GM18505 (cell line): ENCODE results near the gene EFCAB8.
"Not testable (repeated sequence)": the region's sequence is repeated elsewhere in the genome, so short reads cannot be mapped to it uniquely, and the experiment has no call there.

Experiments used
- ATAC-seq: cut with Tn5 transposase; IDR thresholded peaks from one replicate; pipeline ENCODE4 v1.9.1; 2021; ENCODE audit not compliant: unreplicated experiment
- POLR2A ChIP-seq: IDR thresholded peaks from 4 replicates; pipeline ENCODE4 v1.6.1; 2011; ENCODE audit warnings: borderline replicate concordance; ENCODE audit not compliant: insufficient read depth, insufficient read length; ENCODE audit errors: extremely low read depth

Gene EFCAB8

DNA sequence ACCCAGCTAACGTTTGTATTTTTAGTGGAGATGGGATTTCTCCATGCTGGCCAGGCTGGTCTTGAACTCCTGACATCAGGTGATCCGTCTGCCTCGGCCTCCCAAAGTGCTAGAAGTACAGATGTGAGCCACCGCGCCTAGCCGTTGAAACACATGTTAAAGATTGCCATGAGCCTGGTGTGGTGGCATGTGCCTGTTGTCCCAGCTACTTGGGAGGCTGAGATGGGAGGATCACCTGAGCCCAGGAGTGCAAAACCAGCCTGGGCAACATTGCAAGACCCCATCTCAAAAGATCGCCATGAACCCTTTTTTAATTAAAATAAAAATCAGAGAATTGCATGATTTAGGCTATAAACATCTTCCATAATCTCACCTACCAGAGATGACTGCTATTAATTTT lies 2.7 kb downstream of the EFCAB8 start:
- ATAC-seq: no peak
- TF ChIP-seq POLR2A: no peak

DNA sequence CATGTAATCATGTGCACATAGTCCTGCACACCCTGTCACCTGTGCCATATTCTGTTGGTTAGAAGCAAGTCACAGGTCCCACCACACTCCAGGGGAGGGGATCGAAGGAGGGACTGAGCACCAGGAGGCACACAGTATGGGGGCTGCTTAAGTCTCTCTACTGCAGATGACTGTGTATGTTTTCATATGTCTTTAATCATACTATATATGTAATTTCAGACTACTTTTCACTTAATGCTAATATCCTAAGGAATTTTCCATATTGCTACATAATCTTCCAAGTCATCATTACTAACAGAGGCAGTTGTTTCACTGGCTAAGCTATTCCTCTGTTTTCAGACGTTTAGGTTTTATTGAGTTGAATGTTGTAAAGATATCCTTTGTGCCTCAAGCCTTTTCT lies 10.8 kb downstream of the EFCAB8 start:
- no peak for ATAC-seq
- no peak for TF ChIP-seq POLR2A

DNA sequence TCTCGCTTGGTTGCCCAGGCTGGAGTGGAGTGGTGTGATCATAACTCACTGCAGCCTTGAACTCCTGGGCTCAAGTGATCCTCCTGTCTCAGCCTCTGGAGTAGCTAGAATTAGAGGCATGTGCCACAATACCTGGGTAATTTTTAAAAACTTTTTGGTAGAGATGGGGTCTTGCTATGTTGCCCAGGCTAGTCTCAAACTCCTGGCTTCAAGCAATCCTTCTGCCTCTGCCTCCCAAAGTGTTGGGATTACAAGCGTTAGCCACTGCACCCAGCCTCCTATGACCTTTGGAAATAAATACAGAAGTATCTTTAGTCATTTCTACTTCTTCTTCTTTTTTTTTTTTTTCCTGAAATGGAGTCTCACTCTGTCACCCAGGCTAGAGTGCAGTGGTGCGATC lies 11.8 kb downstream of the EFCAB8 start:
- ATAC-seq: not testable (repeated sequence)

DNA sequence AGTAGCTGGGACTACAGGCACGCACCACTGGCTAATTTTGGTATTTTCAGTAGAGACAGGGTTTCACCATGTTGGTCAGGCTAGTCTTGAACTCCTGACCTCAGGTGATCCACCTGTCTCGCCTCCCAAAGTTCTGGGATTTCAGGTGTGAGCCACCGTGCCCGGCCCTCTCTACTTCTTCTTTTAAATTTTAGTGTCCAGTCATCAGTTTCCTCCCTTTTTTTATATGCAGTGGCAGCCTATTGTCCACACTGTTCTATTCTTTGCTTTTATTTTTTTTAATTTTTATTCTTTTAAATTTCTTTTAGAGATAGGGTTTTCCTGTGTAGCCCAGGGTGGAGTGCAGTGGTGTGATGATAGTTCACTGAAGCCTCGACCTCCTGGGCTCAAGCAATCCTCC lies 12.3 kb downstream of the EFCAB8 start:
- no peak for ATAC-seq
- no peak for TF ChIP-seq POLR2A

DNA sequence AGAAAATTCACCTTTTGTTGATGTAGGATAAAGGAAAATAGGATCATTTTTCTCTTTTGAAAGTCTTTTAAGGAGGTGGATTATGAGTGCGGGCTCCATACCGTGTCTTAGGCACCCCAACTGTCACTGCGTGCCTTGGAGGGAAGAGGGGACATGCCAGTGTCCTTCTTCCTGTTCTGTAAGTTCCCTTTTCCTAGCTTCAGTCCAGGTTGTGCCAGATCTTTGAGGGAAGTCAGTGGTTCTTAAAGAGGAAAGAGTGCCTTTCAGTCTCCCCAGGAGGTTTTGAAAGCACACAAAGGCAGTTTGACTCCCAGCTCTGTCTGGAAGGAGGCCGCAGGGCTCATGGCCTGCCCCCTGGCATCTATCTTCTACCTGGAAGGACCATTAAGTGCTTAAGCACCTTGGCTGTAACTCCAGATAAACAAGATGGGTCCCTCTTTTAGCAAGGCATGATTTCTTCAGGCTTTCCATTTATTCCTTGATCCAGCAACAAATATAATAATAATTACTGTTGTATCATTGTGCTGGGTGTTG lies 13.0 kb downstream of the EFCAB8 start:
- no peak for TF ChIP-seq POLR2A
- no peak for ATAC-seq

DNA sequence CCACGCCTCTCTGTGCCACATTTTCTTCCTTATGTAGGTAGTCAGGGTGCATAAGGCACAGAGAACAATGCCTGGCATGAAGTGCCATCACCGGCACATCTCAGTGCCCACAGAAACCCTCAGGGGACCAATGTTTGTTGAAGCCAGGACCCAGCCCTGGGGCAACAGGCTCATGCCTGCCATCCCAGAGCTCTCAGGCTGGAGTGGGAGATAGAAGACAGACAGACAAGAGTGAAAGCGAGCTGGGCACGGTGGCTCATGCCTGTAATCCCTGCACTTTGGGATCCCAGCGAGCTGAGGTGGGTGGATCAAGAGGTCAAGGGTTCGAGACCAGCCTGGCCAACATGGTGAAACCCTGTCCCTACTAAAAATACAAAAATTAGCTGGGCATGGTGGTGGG lies 13.5 kb downstream of the EFCAB8 start:
- no peak for TF ChIP-seq POLR2A
- ATAC-seq: no peak

DNA sequence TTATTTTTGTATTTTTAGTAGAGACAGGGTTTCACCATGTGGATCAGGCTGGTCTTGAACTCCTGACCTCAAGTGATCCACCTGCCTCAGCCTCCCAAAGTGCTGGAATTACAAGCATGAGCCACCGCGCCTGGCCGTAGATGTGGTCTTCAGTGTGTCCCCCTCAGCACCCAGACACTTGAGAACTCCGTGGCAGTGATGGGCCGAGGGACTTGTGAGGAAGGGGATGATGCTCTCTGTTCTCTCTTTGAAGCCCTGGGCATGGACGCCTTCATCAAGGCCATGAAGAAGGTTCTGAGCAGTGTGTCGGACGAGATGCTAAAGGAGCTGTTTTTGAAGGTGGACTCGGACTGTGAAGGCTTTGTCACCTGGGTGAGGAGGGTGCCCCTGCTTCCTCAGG lies 16.9 kb downstream of the EFCAB8 start:
- TF ChIP-seq POLR2A: no peak
- no peak for ATAC-seq

DNA sequence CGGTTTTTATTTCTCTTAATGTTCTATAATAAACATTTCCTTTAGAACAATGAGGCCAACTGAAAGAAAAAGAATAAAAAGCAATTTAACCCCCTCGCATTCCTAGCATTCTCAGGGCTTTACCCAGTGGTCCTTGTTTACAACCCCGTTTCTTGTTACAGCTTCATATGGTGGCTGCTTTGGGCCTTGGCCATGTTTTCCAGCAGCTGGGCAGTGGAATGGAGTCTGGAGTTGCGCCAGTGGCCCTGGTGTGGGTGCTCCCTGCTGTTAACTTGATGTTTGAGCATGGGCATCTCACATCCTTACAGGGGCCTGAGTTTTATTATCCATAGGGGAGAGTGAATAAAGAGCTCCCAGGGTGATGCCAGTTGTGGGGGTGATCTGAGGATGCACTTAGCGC lies 18.8 kb downstream of the EFCAB8 start:
- ATAC-seq: no peak
- no peak for TF ChIP-seq POLR2A

DNA sequence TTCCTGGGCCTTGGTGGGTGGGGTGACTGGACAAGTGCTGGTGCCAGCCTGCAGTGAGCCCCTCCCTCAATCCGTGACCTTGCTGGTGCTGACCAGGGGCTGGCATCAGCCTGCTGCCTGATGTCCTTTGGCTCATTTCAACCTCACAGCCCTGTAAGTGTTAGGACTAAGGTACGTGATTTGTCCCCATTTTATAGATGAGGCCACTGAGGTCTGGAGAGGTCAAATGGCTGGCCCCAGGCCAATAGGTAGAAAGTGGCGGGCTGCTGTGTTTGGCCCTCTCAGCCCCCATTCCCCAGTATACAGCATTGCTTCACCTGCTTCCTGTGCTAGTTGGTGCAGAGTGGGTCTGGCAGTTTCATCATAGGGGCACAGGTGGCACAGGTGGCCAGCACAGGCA lies 20.1 kb downstream of the EFCAB8 start:
- no peak for ATAC-seq
- no peak for TF ChIP-seq POLR2A

DNA sequence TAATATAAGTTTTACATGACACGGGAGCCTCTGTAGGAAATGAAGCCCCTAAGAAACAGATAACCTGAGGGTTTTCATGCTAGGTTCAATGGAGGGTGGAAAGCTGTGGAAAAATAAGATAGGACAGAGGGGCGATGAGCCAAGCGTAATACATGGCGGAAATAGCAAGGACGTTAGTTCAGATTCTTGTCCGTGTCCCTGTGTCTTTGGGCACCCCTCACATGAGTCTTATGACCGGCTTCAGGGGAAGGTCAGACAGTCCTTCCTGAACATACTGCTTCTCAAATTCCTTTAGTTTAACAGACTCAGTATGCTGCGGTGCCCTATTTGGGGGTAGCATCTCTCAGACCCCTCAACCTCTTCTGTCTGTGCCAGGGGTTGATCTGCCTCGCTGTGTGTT lies 20.8 kb downstream of the EFCAB8 start:
- ATAC-seq: no peak
- TF ChIP-seq POLR2A: no peak

DNA sequence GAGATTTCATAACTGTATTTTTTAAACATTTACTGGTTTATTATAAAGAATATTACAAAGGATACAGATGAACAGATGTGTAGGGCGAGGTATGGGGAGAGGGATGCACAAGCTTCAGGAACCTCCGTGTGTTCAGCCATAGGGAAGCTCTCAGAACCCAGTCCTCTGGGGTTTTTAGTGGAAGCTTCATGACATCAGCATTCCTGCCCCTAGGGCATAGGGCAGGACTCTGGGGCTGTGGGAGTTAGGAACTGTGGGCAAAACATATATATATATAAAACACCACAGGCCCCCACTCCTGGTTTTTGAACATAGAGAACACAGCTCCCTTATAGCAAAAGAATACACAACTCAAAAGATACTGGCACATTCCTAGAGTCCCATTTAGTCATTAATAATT lies 21.9 kb downstream of the EFCAB8 start:
- no peak for ATAC-seq
- no peak for TF ChIP-seq POLR2A

DNA sequence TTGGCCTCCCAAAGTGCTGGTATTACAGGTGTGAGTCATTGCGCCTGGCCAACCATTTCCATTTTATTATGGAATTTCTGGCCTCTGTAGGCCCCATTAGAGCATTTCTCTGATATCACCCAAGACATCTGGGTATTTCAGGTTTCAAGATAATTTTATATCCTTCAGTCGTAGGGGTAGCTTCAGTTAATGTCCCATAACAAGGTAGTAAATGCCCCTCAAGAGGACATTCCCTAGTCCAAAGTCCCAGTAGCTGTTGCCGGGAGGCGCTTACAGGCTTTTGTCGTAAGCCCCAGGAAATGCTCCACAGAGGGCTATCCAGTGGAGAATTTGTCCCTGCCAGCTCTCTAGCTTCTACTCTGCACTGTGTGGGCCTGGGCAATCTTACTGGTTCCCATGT lies 24.4 kb downstream of the EFCAB8 start:
- no peak for TF ChIP-seq POLR2A
- no peak for ATAC-seq

DNA sequence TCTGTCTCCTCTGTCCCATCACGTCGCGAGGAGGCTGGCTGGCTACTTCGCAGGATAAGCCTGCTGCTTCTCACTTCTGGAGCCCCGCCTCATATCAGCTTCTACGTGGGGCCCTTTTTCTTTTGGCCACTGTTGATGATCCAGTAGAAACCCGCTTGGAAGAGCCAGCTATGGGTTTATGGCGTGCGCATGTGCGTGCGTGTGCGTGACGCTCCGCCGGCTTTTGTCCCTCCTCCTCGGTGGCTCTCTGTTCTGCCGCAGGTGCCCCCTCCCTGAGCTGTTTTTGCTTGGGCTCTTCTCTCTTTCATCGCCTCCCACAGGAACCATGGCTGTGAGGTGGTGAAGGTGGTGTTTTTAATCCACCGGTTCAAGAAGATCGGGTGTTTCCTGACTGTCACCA lies 26.5 kb downstream of the EFCAB8 start:
- no peak for ATAC-seq
- no peak for TF ChIP-seq POLR2A

DNA sequence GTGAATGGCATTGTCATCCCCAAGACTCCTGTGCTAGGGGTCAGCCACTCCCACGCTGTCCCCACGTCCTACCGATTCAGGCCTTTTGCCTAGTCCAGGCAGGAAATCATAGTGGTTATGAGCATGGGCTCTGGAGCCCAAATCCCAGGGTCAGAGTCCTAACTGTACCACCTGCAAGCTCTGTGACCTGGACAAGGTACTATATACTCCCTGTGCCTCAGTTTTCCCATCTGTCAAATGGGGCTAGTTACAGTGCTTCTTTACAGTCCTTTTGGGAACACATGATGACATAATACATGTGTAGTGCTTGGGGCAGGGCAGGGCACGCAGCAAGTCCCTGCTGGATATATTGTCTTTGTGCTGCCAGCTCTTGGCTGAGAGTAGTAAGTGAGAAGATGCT lies 27.2 kb downstream of the EFCAB8 start:
- ATAC-seq: no peak
- no peak for TF ChIP-seq POLR2A

DNA sequence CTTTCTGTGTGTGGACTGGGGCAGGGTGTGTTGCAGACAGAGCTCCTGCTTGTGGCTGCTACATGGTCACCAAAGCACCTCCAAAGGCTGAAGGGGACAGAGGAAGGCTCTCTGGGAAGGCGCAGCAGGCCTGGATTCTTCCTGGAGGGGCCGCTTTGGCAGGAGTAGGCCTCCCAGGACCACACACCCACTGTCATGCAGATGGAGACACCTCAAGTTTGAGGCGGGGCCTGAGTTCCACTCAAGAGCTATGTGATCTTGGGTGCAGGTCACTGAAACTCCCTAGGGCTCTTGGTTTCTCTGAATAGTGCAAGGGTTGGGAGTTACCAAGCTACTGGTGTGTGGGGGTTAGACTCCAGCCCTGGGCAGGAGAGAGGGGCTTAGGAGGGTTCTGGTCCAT lies 27.9 kb downstream of the EFCAB8 start:
- no peak for TF ChIP-seq POLR2A
- ATAC-seq: no peak

DNA sequence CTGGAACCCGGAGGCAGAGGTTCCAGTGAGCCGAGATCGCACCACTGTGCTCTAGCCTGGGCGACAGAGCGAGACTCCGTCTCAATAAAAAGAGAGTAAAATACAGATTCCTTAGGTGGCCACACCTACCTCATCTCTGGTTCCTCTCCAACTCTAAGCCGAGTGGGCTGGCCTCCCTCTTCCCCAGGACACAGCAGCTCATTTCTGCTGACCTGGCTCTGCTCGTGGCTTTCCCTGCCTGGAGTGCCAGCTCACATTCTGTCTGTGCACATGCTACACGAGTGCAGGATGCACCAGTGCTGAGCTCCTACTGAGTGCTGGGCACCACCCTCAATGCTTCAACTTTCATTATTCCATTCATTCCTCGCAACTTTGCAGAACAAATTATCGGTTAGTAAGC lies 28.8 kb downstream of the EFCAB8 start:
- no peak for TF ChIP-seq POLR2A
- no peak for ATAC-seq

DNA sequence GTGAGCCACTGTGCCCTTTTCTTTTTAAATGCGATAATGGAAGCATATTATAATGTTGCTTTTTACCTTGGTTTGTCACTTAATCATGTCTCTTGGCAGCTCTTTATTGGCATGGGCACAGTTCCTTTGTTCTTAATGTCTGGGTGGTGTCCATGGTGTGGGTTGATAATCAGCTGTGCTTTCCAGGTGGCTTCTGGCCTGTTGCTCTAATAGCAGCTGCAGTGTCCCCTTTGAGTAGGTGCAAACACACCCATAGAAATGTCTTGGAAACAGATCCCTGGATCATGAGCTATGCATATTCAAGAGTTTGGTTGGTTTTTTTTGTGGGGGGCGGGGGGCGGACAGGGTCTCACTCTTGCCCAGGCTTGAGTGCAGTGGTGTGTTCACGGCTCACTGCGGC lies 29.9 kb downstream of the EFCAB8 start:
- ATAC-seq: no peak
- no peak for TF ChIP-seq POLR2A

DNA sequence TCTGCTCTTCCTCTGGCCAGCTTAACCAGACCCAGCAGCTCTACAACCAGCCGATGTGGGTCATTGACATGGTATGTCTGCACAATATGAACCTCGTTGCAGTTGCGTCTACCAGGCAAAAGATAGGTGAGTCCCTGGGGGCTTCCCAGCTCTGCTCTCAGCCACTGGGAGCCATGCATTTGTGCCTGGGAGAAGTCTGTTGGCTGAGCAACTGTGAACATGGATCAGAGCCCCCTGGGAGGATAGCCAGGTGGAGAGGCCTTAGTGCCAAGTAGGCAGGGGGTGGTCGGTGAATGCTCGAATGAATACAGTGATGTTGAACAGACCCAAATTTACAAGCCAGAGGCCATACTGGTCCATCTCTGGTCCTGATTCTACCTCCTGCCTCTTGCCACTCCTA lies 30.6 kb downstream of the EFCAB8 start:
- ATAC-seq: no peak
- no peak for TF ChIP-seq POLR2A
